ENCODE measurements around the gene APOL5.
"Not testable (repeated sequence)": the region's sequence is repeated elsewhere in the genome, so short reads cannot be mapped to it uniquely, and the experiment has no call there.

Gene APOL5

GRCh38 chr22:35736166-35736565 is 18.5 kb downstream of the APOL5 start:
- TF ChIP-seq, protein P1, sequence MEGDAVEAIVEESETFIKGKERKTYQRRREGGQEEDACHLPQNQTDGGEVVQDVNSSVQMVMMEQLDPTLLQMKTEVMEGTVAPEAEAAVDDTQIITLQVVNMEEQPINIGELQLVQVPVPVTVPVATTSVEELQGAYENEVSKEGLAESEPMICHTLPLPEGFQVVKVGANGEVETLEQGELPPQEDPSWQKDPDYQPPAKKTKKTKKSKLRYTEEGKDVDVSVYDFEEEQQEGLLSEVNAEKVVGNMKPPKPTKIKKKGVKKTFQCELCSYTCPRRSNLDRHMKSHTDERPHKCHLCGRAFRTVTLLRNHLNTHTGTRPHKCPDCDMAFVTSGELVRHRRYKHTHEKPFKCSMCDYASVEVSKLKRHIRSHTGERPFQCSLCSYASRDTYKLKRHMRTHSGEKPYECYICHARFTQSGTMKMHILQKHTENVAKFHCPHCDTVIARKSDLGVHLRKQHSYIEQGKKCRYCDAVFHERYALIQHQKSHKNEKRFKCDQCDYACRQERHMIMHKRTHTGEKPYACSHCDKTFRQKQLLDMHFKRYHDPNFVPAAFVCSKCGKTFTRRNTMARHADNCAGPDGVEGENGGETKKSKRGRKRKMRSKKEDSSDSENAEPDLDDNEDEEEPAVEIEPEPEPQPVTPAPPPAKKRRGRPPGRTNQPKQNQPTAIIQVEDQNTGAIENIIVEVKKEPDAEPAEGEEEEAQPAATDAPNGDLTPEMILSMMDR (IDR thresholded peaks at IDR 0.05; ENCODE audit: low read depth, low read length) = no peak
- no peak for DNase-seq (ENCODE audit: low read depth, low spot score)
- no peak overlapping the region for H3K4me3 ChIP-seq (ENCODE audit: low read depth, low read length)
- in situ Hi-C loops (cut with HindIII; ENCODE audit: low sequenced_read_pairs) = no loop called here

DNA sequence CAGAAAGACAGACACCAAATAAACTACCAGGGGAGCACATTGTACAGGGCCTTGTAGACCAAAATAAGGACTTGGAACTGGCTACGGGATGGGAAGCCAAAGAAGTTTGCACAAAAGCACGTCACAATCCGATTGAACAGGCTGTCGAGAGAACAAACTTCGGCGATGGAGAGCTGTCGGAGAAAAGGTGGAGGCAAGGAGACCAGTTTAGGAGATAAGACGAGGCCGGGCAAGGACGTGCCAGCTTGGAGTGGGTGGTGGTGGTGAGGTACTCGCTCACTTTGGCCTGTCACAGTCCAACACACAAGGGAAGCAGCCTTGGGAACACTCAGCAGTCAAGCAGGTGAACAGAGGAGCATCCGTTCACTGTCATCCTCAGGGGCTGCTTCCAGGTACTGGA is 19.0 kb downstream of the APOL5 start:
- no peak overlapping the region for H3K4me3 ChIP-seq (ENCODE audit: low read depth, low read length)
- TF ChIP-seq, protein P1 (IDR thresholded peaks at IDR 0.05; ENCODE audit: low read depth, low read length) = no peak
- in situ Hi-C loops (cut with HindIII; ENCODE audit: low sequenced_read_pairs) = no loop called here
- no peak for DNase-seq (ENCODE audit: low read depth, low spot score)

DNA sequence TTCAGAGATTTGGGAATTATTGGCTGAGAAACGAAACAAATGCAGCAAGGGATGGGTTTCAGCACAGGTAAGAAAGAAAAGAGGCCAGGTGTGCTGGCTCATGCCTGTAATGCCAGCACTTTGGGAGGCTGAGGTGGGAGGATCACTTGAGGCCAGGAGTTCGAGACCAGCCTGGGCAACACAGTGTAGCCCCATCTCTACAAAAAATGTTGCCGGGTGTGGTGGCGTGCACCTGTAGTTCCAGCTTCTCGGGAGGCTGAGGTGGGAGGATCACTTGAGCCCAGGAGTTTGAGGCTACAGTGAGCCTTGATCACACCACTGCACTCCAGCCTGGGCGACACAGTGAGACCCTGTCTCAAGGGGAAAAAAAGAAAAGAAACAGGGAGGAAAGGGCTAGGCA is 20.2 kb downstream of the APOL5 start:
- DNase-seq (ENCODE audit: low read depth, low spot score); in situ Hi-C loops (cut with HindIII; ENCODE audit: low sequenced_read_pairs); H3K4me3 ChIP-seq (ENCODE audit: low read depth, low read length): not testable (repeated sequence)

DNA sequence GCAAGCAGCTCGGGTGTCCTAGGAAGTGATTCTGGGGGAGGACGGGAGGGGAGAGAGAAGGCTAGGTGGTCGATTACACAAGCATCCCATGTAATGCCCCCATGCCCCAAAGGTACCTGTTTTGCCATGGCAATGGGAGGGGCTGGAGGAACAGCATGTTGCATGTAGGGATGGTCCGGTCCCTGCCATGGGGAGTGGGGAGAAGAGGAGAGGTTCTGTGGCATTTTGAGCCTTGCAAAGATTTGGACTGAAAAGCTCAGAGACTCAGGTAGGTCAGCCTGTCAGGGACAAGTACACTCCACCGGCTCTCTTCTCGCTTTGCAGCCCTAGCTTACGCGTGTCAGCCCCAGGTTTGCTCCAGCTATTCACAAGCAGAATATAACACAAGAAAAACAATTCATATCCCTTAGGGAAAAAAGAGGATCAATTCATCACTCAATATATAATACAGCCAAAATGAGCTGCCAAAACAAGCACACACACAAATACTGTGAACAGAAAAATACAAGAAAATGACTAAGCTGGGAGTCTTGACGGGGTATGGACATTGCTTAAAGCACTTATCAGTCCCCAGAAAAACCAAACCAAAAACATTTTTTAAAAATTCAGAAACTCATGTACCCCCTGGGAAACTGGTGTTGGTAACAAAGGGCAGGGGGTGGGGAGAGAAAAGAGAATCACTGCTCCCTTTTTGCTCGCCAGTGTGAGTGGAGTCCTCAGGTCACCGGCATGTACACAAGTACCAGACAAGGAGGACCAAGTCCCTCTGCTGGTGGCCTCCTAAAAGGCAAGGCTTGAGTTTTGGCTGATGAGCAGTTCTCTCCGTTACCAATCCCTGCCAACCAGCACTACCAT is 21.6 kb downstream of the APOL5 start:
- in situ Hi-C loops (cut with HindIII; ENCODE audit: low sequenced_read_pairs) = no loop called here

DNA sequence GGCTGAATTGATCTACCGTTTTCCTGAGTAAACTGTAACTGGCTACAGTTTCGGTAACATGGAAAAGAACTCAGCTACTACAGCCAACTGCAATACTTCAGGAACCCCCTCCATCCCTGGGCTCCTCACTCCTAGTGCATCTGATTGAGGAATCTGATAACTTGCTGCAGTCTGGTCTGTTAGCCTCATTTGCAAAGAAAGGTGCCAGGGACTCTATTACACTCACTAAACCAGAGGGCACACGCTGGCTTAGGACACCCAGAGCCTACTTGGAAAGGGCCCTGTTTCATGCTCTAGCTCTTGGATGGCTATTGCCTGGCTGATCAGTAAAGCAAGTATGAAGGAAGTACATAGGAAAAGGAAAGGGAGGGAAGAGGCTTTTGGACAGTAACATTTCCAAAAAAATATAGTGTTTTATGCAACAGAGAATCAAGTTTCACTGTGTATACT is 22.3 kb downstream of the APOL5 start:
- DNase-seq (ENCODE audit: low read depth, low spot score) = no peak
- in situ Hi-C loops (cut with HindIII; ENCODE audit: low sequenced_read_pairs) = no loop called here
- TF ChIP-seq, protein P1 (IDR thresholded peaks at IDR 0.05; ENCODE audit: low read depth, low read length) = no peak
- H3K4me3 ChIP-seq (ENCODE audit: low read depth, low read length) = no peak overlapping the region

More for the DNA sequence above, 21.6 kb downstream of the APOL5 start:
- no peak overlapping the region for H3K4me3 ChIP-seq (ENCODE audit: low read depth, low read length)
- TF ChIP-seq, protein P1 (IDR thresholded peaks at IDR 0.05; ENCODE audit: low read depth, low read length) = peak; percentile 16
- DNase-seq (ENCODE audit: low read depth, low spot score) = no peak

- in situ Hi-C loops (cut with HindIII; ENCODE audit: low sequenced_read_pairs) = no loop called here
- TF ChIP-seq, protein P1 (IDR thresholded peaks at IDR 0.05; ENCODE audit: low read depth, low read length) = no peak
- no peak overlapping the region for H3K4me3 ChIP-seq (ENCODE audit: low read depth, low read length)
- no peak for DNase-seq (ENCODE audit: low read depth, low spot score)
Measured at GRCh38 chr22:35740616-35741015, 22.9 kb downstream of the APOL5 start.

- in situ Hi-C loops (cut with HindIII; ENCODE audit: low sequenced_read_pairs) = no loop called here
- no peak overlapping the region for H3K4me3 ChIP-seq (ENCODE audit: low read depth, low read length)
- DNase-seq (ENCODE audit: low read depth, low spot score) = peak; percentile 89
- TF ChIP-seq, protein P1 (IDR thresholded peaks at IDR 0.05; ENCODE audit: low read depth, low read length) = no peak
Measured at GRCh38 chr22:35742342-35743100, 24.8 kb downstream of the APOL5 start.
